K562 (cell line): ENCODE data around the gene HSD11B2. TPM values are rescaled to one million over a fixed set of nuclear protein-coding genes. Genes with fewer than 3 reads are reported as not detected.

Experiments used
- BMI1 ChIP-seq: fragments of 150-350 bp; IDR thresholded peaks from 2 replicates; pipeline ENCODE4 v1.6.1; 2014; ENCODE audit warnings: low read length
- HDAC2 ChIP-seq: fragments of 450-650 bp; IDR thresholded peaks from 2 replicates; pipeline ENCODE4 v1.6.1; 2016; ENCODE audit warnings: mild to moderate bottlenecking
- LCOR ChIP-seq: sonication (generic); formaldehyde crosslinking; IDR thresholded peaks from 2 replicates; pipeline ENCODE4 v1.8.0; 2022; ENCODE audit warnings: mild to moderate bottlenecking, missing genetic modification reagents
- POU5F1 ChIP-seq: fragments of 150-350 bp; IDR thresholded peaks from 2 replicates; pipeline ENCODE4 v1.6.1; 2014; ENCODE audit warnings: borderline replicate concordance, low read length, low read depth, mild to moderate bottlenecking; ENCODE audit not compliant: partially characterized antibody
- TARDBP ChIP-seq: fragments of 450-650 bp; IDR thresholded peaks from 2 replicates; pipeline ENCODE4 v1.6.1; 2016
- ZC3H4 ChIP-seq: sonication (generic); formaldehyde crosslinking; IDR thresholded peaks from 2 replicates; pipeline ENCODE4 v1.9.0; 2021; ENCODE audit warnings: missing genetic modification reagents, borderline replicate concordance
- ZNF146 ChIP-seq: IDR thresholded peaks from one replicate; pipeline ENCODE4 v1.6.1; 2018; ENCODE audit warnings: missing compliant biosample characterization; ENCODE audit not compliant: unreplicated experiment
- ZSCAN32 ChIP-seq: fragments of 450-650 bp; formaldehyde crosslinking; IDR thresholded peaks from 2 replicates; pipeline ENCODE4 v1.4.0; 2020; ENCODE audit warnings: mild to moderate bottlenecking, moderate library complexity
- polyA plus RNA-seq, 8 experiments: library from polyadenylated mRNA; depleted of rRNA in 4 of 8; stranded (reverse) in 5 of 8; unstranded in 3 of 8; fragments of >200 nt; fragmentation: Nextera tagmentation in 2 of 8; fragmentation: Illumina TruSeq in 1 of 8; extraction: Ambion mirVana in 2 of 8; extraction: Trizol in 1 of 8; gene quantifications; 2 replicates each; pipeline versions ENCODE4 v1.2.1 to v1.2.3, GENCODE V29; 2011 to 2014; ENCODE audit warnings: inconsistent platforms in 1 of 8, missing spikeins in 1 of 8
- total RNA-seq, 7 experiments: library from RNA; depleted of rRNA in 6 of 7; stranded (reverse); fragments of >200 nt in 6 of 7; fragmentation: Illumina TruSeq in 2 of 7; extraction: Trizol in 2 of 7; gene quantifications; 2 replicates each; pipeline versions ENCODE4 v1.2.1 to v1.2.3, GENCODE V29; 2011 to 2021; ENCODE audit warnings: low replicate concordance in 1 of 7
- TF ChIP-seq, protein P1 (sequence below): sonication (generic); formaldehyde crosslinking; IDR thresholded peaks from 2 replicates; pipeline ENCODE4 v1.8.0; 2022; ENCODE audit warnings: mild to moderate bottlenecking, missing genetic modification reagents
- TF ChIP-seq, protein P2 (sequence below): fragments of 450-650 bp; IDR thresholded peaks from 2 replicates; pipeline ENCODE4 v1.6.1; 2017; ENCODE audit warnings: antibody characterized with exemption
- TF ChIP-seq, protein P3 (sequence below): fragments of 450-650 bp; formaldehyde crosslinking; IDR thresholded peaks from 2 replicates; pipeline ENCODE4 v1.4.0; 2020; ENCODE audit warnings: mild to moderate bottlenecking, mixed read lengths

Gene HSD11B2
- total and polyA plus RNA-seq, 9 of the 15 experiments (the other 6 are each of a cell fraction or from before 2014, with no cell fraction given): 0.08 to 2.0 (median 0.79) TPM

DNA sequence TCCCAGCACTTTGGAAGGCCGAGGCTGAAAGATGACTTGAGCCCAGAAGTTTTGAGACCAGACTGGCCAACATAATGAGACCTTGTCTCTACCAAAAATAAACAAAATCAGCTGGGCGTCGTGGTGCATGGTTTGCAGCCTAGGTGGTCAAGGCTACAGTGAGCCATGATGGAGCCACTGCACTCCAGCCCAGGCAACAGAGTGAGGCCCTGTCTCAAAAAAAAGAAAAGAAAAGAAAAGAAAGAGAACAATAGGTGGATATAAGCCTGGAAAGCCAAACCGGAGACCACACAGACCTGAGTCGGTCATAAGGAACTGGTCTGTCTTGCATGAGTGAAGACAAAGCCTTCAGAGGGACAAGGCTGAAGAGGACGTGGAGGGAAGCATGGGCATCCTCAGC, 35.7 kb downstream of the HSD11B2 start (continued):
- TF ChIP-seq, protein P1, sequence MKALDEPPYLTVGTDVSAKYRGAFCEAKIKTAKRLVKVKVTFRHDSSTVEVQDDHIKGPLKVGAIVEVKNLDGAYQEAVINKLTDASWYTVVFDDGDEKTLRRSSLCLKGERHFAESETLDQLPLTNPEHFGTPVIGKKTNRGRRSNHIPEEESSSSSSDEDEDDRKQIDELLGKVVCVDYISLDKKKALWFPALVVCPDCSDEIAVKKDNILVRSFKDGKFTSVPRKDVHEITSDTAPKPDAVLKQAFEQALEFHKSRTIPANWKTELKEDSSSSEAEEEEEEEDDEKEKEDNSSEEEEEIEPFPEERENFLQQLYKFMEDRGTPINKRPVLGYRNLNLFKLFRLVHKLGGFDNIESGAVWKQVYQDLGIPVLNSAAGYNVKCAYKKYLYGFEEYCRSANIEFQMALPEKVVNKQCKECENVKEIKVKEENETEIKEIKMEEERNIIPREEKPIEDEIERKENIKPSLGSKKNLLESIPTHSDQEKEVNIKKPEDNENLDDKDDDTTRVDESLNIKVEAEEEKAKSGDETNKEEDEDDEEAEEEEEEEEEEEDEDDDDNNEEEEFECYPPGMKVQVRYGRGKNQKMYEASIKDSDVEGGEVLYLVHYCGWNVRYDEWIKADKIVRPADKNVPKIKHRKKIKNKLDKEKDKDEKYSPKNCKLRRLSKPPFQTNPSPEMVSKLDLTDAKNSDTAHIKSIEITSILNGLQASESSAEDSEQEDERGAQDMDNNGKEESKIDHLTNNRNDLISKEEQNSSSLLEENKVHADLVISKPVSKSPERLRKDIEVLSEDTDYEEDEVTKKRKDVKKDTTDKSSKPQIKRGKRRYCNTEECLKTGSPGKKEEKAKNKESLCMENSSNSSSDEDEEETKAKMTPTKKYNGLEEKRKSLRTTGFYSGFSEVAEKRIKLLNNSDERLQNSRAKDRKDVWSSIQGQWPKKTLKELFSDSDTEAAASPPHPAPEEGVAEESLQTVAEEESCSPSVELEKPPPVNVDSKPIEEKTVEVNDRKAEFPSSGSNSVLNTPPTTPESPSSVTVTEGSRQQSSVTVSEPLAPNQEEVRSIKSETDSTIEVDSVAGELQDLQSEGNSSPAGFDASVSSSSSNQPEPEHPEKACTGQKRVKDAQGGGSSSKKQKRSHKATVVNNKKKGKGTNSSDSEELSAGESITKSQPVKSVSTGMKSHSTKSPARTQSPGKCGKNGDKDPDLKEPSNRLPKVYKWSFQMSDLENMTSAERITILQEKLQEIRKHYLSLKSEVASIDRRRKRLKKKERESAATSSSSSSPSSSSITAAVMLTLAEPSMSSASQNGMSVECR: no peak
- no peak for TF ChIP-seq POU5F1
- TF ChIP-seq HDAC2: no peak
- no peak for TF ChIP-seq TARDBP
- TF ChIP-seq ZNF146 (CRISPR knock-in tag): no peak
- TF ChIP-seq, protein P2, sequence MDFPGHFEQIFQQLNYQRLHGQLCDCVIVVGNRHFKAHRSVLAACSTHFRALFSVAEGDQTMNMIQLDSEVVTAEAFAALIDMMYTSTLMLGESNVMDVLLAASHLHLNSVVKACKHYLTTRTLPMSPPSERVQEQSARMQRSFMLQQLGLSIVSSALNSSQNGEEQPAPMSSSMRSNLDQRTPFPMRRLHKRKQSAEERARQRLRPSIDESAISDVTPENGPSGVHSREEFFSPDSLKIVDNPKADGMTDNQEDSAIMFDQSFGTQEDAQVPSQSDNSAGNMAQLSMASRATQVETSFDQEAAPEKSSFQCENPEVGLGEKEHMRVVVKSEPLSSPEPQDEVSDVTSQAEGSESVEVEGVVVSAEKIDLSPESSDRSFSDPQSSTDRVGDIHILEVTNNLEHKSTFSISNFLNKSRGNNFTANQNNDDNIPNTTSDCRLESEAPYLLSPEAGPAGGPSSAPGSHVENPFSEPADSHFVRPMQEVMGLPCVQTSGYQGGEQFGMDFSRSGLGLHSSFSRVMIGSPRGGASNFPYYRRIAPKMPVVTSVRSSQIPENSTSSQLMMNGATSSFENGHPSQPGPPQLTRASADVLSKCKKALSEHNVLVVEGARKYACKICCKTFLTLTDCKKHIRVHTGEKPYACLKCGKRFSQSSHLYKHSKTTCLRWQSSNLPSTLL: no peak
- TF ChIP-seq ZC3H4 (CRISPR knock-in tag): no peak
- no peak for TF ChIP-seq LCOR (CRISPR knock-in tag)
- TF ChIP-seq, protein P3, sequence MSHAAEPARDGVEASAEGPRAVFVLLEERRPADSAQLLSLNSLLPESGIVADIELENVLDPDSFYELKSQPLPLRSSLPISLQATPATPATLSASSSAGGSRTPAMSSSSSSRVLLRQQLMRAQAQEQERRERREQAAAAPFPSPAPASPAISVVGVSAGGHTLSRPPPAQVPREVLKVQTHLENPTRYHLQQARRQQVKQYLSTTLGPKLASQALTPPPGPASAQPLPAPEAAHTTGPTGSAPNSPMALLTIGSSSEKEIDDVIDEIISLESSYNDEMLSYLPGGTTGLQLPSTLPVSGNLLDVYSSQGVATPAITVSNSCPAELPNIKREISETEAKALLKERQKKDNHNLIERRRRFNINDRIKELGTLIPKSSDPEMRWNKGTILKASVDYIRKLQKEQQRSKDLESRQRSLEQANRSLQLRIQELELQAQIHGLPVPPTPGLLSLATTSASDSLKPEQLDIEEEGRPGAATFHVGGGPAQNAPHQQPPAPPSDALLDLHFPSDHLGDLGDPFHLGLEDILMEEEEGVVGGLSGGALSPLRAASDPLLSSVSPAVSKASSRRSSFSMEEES (CRISPR knock-in tag): no peak
- no peak for TF ChIP-seq ZSCAN32
- TF ChIP-seq BMI1: no peak
